ENCODE data around the gene UBE2N.

UBE2N gene

GRCh38 chr12:93441617-93442410 is at the start of gene UBE2N:
UBE2N (minus strand) TSS chr12:93441947; CDS start chr12:93441884, 63 bp downstream.
- DNase-seq (ENCODE audit: low read depth in 2 of 3, low spot score in 1 of 3), result peak; percentile 91 to 97 (median 92)

GRCh38 chr12:93484315-93484981 is 42.7 kb upstream of the UBE2N start:
- no peak for DNase-seq (ENCODE audit: low read depth in 2 of 3, low spot score in 1 of 3)

GRCh38 chr12:93483151-93483807 is 41.5 kb upstream of the UBE2N start:
- DNase-seq (ENCODE audit: low read depth in 2 of 3, low spot score in 1 of 3), result no peak

GRCh38 chr12:93482721-93483120 is 41.0 kb upstream of the UBE2N start:
- DNase-seq (ENCODE audit: low read depth in 2 of 3, low spot score in 1 of 3), result no peak

- no peak for DNase-seq (ENCODE audit: low read depth in 2 of 3, low spot score in 1 of 3)
Measured at GRCh38 chr12:93476555-93476954, 34.8 kb upstream of the UBE2N start.

- DNase-seq (ENCODE audit: low read depth in 2 of 3, low spot score in 1 of 3), result no peak
Measured at GRCh38 chr12:93469386-93469785, 27.6 kb upstream of the UBE2N start.

GRCh38 chr12:93468008-93468371 is 26.2 kb upstream of the UBE2N start:
- DNase-seq (ENCODE audit: low read depth in 2 of 3, low spot score in 1 of 3), result no peak

GRCh38 chr12:93467351-93468007 is 25.7 kb upstream of the UBE2N start, which contains the start of gene MRPL42:
MRPL42 (plus strand) TSS chr12:93467514; CDS start chr12:93469286, 1,772 bp downstream.
- DNase-seq (ENCODE audit: low read depth in 2 of 3, low spot score in 1 of 3), result peak; percentile 86 to 94 (median 90)

GRCh38 chr12:93466625-93467350 is 25.0 kb upstream of the UBE2N start:
- DNase-seq (ENCODE audit: low read depth in 2 of 3, low spot score in 1 of 3), result no peak

GRCh38 chr12:93465841-93466240 is 24.1 kb upstream of the UBE2N start:
- no peak for DNase-seq (ENCODE audit: low read depth in 2 of 3, low spot score in 1 of 3)

GRCh38 chr12:93461503-93461902 is 19.8 kb upstream of the UBE2N start:
- DNase-seq (ENCODE audit: low read depth in 2 of 3, low spot score in 1 of 3), result no peak

- no peak for DNase-seq (ENCODE audit: low read depth in 2 of 3, low spot score in 1 of 3)
Measured at GRCh38 chr12:93460902-93461301, 19.2 kb upstream of the UBE2N start.

- DNase-seq (ENCODE audit: low read depth in 2 of 3, low spot score in 1 of 3), result no peak
Measured at GRCh38 chr12:93460003-93460402, 18.3 kb upstream of the UBE2N start.

GRCh38 chr12:93459097-93459496 is 17.4 kb upstream of the UBE2N start:
- DNase-seq (ENCODE audit: low read depth in 2 of 3, low spot score in 1 of 3), result no peak

GRCh38 chr12:93456077-93456476 is 14.3 kb upstream of the UBE2N start:
- DNase-seq (ENCODE audit: low read depth in 2 of 3, low spot score in 1 of 3), result no peak

GRCh38 chr12:93453633-93454032 is 11.9 kb upstream of the UBE2N start:
- no peak for DNase-seq (ENCODE audit: low read depth in 2 of 3, low spot score in 1 of 3)

GRCh38 chr12:93451423-93452158 is 9.8 kb upstream of the UBE2N start:
- DNase-seq (ENCODE audit: low read depth in 2 of 3, low spot score in 1 of 3), result no peak

GRCh38 chr12:93449277-93449676 is 7.5 kb upstream of the UBE2N start:
- DNase-seq (ENCODE audit: low read depth in 2 of 3, low spot score in 1 of 3), result no peak

- DNase-seq (ENCODE audit: low read depth in 2 of 3, low spot score in 1 of 3), result no peak
Measured at GRCh38 chr12:93448796-93449195, 7.0 kb upstream of the UBE2N start.
